ENCODE measurements around the gene MKRN2. TPM values are rescaled to one million over a fixed set of nuclear protein-coding genes. Genes with fewer than 3 reads are reported as not detected.

The MKRN2 gene
- total and polyA plus RNA-seq, 2 of the 13 experiments (the other 11 are each of a cell fraction or from before 2014, with no cell fraction given): 25.5 to 34.3 TPM

- TF ChIP-seq PAXIP1 (CRISPR knock-in tag; conservative IDR thresholded peaks at IDR 0.05): peak; percentile 13; the same call in 1 of the 2 replicates
- TF ChIP-seq ARNTL (CRISPR knock-in tag; IDR thresholded peaks at IDR 0.05): peak; percentile 27; the same call in 1 of the 2 replicates
- peak; percentile 86 for TF ChIP-seq CBFB (CRISPR knock-in tag; IDR thresholded peaks at IDR 0.05)
- TF ChIP-seq ARNT2 (CRISPR knock-in tag; IDR thresholded peaks at IDR 0.05; ENCODE audit: low read depth): peak; percentile 92
- TF ChIP-seq SRF (IDR thresholded peaks at IDR 0.05; ENCODE audit: low read depth, low read length): peak; percentile 57; the same call in 1 of the 2 replicates
- 0 out of 2 replicates have a peak, but pooled peaks have one; percentile 49 for TF ChIP-seq GATA4 (IDR thresholded peaks at IDR 0.05; ENCODE audit: borderline replicate concordance, low read depth)
- peak; percentile 93; the same call in 1 of the 2 replicates for TF ChIP-seq ZSCAN21 (CRISPR knock-in tag; IDR thresholded peaks at IDR 0.05; ENCODE audit: borderline replicate concordance)
- TF ChIP-seq CREM (IDR thresholded peaks at IDR 0.05): 0 out of 2 replicates have a peak, but pooled peaks have one; percentile 21
- TF ChIP-seq CREM (CRISPR knock-in tag; IDR thresholded peaks at IDR 0.05): no peak
- no peak for TF ChIP-seq RORA (CRISPR knock-in tag; IDR thresholded peaks at IDR 0.05)
- TF ChIP-seq, protein P1, sequence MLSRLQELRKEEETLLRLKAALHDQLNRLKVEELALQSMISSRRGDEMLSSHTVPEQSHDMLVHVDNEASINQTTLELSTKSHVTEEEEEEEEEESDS (CRISPR knock-in tag; IDR thresholded peaks at IDR 0.05; ENCODE audit: borderline replicate concordance): no peak
- TF ChIP-seq ZNF230 (CRISPR knock-in tag; IDR thresholded peaks at IDR 0.05): peak; percentile 66; the same call in 1 of the 2 replicates
- TF ChIP-seq MXD1 (CRISPR knock-in tag; IDR thresholded peaks at IDR 0.05): peak; percentile 97
- TF ChIP-seq, protein P2, sequence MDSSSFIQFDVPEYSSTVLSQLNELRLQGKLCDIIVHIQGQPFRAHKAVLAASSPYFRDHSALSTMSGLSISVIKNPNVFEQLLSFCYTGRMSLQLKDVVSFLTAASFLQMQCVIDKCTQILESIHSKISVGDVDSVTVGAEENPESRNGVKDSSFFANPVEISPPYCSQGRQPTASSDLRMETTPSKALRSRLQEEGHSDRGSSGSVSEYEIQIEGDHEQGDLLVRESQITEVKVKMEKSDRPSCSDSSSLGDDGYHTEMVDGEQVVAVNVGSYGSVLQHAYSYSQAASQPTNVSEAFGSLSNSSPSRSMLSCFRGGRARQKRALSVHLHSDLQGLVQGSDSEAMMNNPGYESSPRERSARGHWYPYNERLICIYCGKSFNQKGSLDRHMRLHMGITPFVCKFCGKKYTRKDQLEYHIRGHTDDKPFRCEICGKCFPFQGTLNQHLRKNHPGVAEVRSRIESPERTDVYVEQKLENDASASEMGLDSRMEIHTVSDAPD (CRISPR knock-in tag; IDR thresholded peaks at IDR 0.05): no peak
- peak; percentile 90; the same call in 1 of the 2 replicates for TF ChIP-seq NR0B2 (CRISPR knock-in tag; IDR thresholded peaks at IDR 0.05)
- peak; percentile 87 for TF ChIP-seq HOXD1 (CRISPR knock-in tag; IDR thresholded peaks at IDR 0.05)
- TF ChIP-seq ZNF562 (CRISPR knock-in tag; IDR thresholded peaks at IDR 0.05; ENCODE audit: borderline replicate concordance): no peak
- TF ChIP-seq SNAI1 (CRISPR knock-in tag; IDR thresholded peaks at IDR 0.05; ENCODE audit: borderline replicate concordance): 0 out of 2 replicates have a peak, but pooled peaks have one; percentile 54
Observed at GRCh38 chr3:12556690-12557472, at the start of gene MKRN2 (continued).
